GM19238 (cell line): ENCODE results near the gene ARHGAP22.

Source experiments
- DNase-seq: peaks from one replicate; pipeline ENCODE4 v3.0.0; 2011; ENCODE audit warnings: low spot score; ENCODE audit not compliant: insufficient read length

The ARHGAP22 gene

GRCh38 chr10:48634198-48634983 is 29.5 kb upstream of the ARHGAP22 start:
- DNase-seq = peak; percentile 41

GRCh38 chr10:48633381-48634197 is 28.7 kb upstream of the ARHGAP22 start:
- DNase-seq = no peak

GRCh38 chr10:48632166-48632565 is 27.3 kb upstream of the ARHGAP22 start:
- DNase-seq = no peak

- DNase-seq = no peak
Observed at GRCh38 chr10:48627984-48628609, 23.2 kb upstream of the ARHGAP22 start.

GRCh38 chr10:48626986-48627731 is 22.3 kb upstream of the ARHGAP22 start:
- DNase-seq = no peak

- DNase-seq = no peak
Observed at GRCh38 chr10:48626447-48626846, 21.6 kb upstream of the ARHGAP22 start.

- DNase-seq = no peak
Observed at GRCh38 chr10:48625826-48626134, 20.9 kb upstream of the ARHGAP22 start.

GRCh38 chr10:48623607-48624132 is 18.8 kb upstream of the ARHGAP22 start:
- DNase-seq = no peak

- no peak for DNase-seq
Observed at GRCh38 chr10:48623009-48623408, 18.1 kb upstream of the ARHGAP22 start.

GRCh38 chr10:48620719-48621118 is 15.8 kb upstream of the ARHGAP22 start:
- no peak for DNase-seq

- DNase-seq = no peak
Observed at GRCh38 chr10:48616436-48616835, 11.6 kb upstream of the ARHGAP22 start.

GRCh38 chr10:48614481-48615390 is 9.9 kb upstream of the ARHGAP22 start:
- no peak for DNase-seq

- no peak for DNase-seq
Observed at GRCh38 chr10:48613016-48613415, 8.1 kb upstream of the ARHGAP22 start.

GRCh38 chr10:48612236-48612943 is 7.5 kb upstream of the ARHGAP22 start:
- DNase-seq = no peak

GRCh38 chr10:48611133-48611532 is 6.3 kb upstream of the ARHGAP22 start:
- DNase-seq = no peak

- DNase-seq = no peak
Observed at GRCh38 chr10:48610585-48611093, 5.8 kb upstream of the ARHGAP22 start.

- DNase-seq = no peak
Observed at GRCh38 chr10:48609899-48610584, 5.2 kb upstream of the ARHGAP22 start.

GRCh38 chr10:48609441-48609840 is 4.6 kb upstream of the ARHGAP22 start:
- DNase-seq = no peak

GRCh38 chr10:48608976-48609375 is 4.1 kb upstream of the ARHGAP22 start:
- no peak for DNase-seq
